Islet of Langerhans (tissue), 1 donor: ENCODE data around the gene FER.
A peak's percentile ranks its signal among the peaks of the same experiment; 100 is the strongest.
"Not testable (repeated sequence)": the region's sequence is repeated elsewhere in the genome, so short reads cannot be mapped to it uniquely, and the experiment has no call there.

ENCODE experiments used
- FAIRE-seq: peaks from one replicate; lab custom pipeline; 2011; peaks lifted over from hg19 to GRCh38; lab: Jason Lieb, UNC

Gene FER

DNA sequence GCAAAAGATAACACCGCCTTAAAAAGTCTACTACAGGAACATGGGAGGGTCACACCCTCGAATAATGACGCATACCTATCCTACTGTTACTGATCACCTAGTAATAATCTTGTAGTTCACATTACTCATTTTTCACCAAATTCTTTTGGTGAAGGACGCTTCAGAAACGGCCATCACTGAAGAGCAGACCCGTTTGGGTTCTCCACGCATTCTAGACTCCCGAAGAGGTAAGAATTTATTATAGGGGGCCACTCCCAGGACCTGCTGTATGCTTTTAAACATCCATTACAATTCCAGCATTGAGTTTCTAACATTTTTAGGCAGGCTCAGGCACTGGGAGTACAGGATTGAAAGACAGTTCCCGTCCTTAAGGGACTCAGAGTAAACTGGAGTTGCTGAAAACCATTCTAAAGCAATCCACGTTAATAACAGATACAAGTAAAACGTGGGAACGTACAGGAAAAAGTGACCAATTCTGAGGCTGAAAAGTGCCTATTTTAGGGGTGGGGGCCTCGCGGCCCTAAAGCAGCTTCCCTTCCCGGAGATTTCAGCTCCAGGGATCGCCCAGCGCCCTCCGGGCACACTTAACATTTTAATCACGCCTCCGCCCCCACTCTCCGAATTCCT lies at the start of gene FER:
FER (plus strand) TSS at position 124 of the 627 bp plus-strand sequence. CDS start 50,286 bp downstream, outside the sequence.
- peak; percentile 82 for FAIRE-seq

DNA sequence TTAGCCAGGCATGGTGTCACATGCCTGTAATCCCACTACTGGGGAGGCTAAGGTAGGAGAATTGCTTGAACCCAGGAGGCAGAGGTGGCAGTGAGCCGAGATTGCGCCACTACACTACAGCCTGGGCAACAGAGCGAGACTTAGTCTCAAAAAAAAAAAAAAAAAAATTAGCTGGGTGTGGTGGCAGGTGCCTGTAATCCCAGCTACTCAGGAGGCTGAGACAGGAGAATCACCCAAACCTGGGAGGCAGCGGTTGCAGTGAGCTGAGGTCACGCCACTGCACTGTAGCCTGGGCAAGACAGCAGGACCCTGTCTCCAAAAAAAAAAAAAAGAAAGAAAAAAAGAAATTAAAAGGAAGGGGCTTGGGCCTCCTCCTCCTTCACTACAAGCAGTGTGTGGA lies 47.3 kb upstream of the FER start:
- FAIRE-seq: not testable (repeated sequence)

DNA sequence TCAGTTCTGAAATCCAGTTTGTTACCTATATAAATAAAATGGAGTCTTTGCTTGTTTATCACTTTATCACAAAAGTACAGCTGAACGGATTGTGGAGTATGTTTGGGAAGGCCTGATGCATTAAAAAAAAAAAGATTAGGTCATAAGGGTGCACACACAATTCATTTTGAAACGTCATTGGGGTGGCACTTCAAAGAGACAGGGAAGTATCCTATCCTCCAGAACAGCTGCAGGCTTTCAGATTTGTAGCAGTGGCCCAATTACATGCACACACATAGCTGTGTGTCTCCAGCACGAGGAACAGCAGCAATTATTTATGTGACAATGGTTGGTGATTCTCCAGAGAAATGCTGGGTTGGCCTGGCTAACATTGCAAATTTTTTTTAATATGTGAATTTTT lies 46.8 kb upstream of the FER start:
- no peak for FAIRE-seq

DNA sequence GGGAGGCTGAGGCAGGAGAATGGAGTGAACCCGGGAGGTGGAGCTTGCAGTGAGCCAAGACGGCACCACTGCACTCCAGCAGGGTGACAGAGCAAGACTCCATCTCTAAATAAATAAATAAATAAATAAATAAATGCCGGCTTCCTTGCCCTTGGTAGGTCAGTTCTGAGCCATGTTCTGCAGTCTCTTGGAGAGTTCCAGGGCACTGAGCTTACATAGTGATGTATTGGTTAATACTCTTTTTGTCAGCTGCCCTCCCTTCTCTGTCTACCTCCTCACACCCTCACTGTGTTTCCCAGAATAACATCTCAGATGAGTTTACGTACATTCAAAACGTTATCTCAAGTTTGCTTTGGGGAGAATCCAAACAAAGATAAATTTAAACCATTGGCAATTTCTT lies 45.2 kb upstream of the FER start:
- FAIRE-seq: no peak

DNA sequence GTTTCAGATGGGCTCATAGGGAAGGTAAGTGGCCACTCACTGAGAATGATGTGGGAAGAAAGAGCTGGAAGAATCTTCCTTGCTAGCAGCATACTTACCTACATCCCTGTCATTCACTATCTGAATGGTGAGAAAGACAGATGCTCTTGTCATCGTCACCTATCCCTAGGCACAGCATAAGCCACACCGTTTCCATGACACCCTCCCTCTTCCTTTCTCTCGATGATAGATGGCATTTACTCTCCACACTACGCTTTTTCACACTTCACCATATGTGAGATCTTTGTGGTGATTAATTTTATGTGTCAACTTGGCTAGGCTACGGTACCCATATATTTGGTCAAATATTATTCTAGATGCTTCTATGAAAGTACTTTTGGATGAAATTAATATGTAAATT lies 44.4 kb upstream of the FER start:
- FAIRE-seq: no peak

DNA sequence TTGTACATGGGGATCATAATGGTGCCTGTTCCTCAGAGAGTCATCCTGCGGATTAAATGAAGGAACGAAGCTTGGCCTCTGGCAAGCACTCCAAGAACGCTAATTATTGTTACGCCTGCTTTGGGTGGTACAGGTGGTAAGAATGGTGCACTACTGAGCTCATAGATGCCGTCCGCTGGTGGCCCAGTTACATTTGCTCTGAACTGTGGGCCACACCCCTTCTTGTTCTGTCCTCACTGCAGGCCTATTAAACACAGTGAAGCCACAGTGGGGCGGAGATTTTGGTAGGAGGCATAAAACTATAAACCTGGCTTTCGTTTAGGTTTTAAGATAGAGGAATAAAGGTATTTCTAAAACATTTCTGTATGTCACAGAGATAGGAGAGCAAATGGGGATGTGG lies 40.6 kb upstream of the FER start:
- FAIRE-seq: no peak

DNA sequence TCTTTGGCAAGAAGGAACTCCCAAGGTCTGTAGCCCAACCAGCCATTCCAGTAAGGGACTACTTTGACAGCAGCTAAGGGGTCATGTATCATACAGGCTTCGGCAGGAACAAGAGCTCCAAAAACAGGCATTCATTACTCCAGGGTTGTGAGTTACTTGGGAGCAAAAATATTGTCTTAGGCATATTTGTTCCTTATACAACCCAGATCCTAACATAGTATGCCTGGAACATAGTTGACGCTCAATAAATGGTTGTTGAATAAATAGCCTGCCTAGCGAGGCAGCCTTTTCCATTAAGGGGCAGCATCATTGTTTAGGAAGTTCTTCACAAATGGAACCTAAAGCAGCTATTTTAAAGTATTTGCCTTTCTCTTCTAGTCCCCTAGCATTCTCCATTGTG lies 35.8 kb upstream of the FER start:
- FAIRE-seq: no peak

DNA sequence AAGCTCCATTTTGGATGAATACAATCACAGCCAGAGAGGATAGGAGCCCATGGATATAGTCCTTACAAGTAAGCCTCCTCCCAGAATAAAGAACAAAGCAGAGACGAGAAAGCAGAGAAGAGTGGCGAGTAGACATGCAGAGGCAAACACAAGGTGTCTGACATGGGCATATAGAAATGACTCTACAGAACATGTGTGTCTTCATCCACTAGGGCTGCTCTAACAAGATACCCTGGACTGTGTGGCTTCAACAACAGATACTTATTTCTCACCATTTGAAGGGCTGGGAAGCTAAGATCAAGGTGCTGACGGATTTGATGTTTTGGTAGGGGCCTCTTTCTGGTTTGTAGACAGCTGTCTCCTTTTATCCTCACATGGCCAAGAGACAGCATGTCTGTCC lies 32.3 kb upstream of the FER start:
- no peak for FAIRE-seq

DNA sequence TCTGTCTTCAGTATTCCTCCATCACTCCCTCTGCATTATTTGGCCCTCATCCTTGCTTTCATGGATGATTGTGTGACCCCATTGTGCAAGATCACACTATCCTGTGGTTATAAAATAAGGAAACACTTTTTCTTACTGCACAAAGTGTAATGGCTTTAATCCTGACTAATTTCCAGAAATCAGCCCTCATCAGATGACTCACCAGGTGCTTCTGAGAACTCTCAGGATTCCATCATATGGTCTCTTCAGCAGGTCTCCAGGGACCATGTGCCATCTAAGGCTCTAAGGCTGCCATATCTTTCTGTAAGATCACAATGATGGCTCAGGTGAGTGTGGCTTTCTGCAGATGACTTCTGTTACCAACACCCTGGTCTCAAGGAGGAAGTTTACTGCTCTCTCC lies 27.3 kb upstream of the FER start:
- FAIRE-seq: no peak

DNA sequence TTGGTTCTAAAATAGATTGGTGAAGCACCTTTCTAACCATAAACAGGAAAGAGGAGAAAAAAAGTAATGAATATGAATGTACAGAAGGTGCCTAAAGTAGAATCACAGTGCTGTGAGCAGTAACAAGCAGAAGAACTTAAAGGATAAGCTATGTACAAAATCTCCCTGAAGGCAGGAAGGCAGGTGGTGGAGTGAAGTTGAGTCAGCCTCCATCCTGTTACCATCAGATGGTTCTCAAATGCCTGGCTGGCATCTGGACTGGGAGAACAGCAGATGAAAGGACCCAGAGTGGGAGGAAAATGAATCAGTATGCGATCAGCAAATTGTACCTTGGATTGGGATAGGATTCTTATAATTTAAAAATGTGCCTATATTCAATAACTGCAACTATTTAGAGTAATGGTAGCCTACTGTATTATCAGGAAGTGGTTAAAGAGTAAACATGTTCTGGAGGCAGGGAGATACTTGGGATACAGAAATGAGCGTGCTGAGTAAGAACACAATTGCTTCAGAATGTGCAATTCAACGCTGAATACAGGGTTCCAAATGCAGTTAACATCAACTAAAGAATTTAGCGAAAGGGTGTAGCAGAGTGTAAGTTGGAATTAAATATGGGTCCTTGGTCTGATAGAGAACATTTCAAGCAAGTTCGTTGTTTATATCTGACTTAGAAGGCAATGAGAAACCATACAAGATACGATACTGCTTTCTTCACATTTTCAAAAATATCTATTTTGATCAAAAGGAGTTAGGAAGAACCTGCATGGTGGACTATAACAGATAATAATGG lies 21.1 kb upstream of the FER start:
- FAIRE-seq: no peak

DNA sequence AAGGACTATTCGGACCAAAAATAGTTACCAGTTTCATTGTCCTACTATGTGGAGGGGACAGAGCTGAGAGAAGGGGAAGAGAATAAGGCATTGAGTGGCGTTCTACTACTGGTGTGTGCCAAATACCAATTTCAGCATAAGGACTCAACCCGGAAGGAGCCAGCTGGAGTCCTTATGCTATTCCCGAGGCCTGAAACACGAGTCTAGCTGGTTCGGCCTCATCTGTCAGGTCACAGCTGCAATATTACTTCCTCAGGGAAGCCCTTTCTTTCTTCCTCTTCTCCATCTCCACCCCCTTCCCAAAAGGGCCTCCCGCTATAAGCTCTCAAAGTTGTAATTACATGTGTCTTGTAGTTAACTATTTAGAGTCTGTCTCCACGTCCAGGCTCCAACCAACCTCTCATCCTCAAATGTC lies 20.5 kb upstream of the FER start:
- no peak for FAIRE-seq

DNA sequence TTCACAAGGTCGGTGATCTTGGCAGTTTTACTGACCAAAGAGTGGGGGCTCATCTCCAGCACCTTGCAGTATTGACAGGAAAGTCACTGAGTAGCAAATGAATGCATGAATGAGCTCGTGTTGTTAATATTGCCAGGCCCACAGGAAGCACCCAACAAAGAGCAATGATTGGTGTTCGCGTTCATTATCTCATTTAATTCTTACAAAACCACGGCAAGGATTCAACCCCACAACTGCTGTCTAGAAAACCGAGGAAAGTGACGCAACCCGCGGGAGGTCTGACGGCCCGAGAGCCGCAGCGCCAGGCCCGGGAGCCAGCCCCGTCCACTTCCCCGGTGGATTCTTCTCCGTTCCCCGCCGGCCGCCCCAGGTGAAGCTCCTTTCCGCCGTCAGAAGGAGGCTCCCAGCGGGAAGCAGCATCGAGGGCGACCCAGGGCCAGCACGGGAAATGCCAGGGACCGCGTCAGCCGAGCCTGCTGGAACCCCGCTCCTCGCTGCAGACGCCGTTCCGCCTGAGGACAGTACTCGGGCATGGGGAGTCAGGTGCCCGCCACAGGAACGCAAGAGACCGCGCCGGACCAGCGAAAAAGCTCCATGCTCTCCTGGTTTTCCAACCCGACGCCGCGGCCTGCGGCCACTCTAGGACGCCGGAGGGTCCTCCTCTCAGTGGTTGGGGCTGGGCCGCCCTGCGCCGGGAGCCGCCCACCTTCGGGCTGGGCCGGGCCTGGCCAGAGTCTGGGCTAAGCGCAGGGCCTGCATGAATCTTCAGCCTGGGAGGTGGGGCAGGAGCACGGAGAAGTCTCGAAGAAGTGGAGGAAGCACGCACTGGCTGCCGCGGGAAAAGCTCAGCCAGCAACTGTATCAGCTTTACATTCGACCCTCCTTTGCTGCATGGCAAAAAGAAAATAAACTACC lies 19.8 kb upstream of the FER start:
- no peak for FAIRE-seq

DNA sequence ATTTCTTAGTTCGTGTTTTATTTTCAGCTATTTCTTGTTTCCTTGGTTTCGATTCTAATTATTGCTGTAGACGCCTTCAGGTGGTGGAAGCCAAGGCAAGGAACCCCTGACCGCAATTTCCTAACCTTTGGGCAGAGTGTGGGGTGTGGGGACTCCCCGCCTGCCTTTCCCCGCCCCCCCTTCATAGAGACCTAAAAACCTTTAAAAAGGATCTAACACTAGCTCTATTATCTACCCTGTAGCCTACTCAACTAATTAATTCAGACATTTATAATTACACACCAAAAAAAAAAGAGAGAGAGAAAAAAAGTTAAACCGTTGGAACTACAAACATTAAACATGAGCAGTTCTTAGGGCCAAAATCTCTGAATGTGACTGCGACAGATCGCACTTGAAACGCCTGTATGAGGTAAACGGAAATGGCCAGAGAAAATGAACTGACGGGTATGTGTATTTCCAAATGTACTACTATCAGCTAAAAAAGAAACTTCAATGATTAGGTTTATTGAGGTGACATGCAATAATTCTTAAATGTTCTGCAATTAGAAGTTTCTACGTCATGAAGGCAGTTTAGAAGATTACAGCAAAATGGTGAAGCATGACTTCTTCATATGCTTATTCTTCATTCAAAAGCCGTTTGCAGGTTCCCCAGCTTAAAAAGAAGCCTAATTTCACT lies 19.0 kb upstream of the FER start:
- FAIRE-seq: no peak

DNA sequence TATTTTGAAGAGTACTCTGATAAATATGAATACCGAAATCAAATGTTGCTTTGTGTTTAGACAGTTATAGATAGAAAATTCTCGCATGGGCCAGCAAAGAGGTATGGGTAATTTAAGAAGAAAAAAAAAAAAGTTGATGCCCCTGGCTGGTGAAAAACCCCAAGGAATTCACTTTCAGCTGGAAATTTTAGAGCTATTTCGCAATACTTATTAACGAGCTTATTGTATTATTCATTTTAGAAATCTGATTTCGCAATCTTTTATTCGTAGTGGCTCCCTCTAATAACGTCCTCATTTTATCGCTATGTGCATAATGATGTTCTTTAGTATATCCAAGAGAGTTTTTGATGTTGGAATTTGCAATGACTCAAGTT lies 18.5 kb upstream of the FER start:
- FAIRE-seq: no peak

DNA sequence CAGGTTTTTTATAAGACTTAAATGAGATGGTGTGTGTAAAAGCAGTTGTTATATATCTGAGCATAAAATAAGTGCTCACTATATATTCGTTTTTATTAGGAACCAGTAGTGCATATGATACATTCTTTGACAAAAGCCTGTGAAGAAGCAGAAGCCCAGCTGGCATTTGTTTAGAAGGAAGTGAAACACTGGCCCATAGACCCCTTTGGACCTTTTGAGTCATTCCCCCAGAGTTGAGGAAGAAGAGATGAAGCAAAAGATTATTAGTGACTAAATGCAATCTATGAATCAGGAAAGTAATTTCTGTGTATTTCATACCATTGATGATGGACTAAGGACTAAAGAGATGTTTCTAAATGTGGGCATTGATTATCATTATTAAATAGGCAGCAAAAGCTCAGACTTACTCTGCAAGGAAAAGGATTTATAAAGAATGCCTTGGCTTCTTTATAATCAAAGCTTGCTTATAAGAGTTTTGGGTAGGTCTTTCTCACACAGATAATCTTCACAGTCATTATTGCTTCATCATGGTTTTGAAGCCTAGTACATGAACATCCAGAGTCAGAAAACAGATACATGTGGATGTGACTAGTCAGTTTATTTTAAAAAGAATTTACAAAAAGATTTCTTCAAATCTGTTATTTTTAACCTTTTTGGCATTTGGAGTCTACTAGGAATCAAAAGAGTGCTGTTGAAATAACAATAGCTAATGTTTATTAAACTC lies 16.9 kb upstream of the FER start:
- FAIRE-seq: no peak

DNA sequence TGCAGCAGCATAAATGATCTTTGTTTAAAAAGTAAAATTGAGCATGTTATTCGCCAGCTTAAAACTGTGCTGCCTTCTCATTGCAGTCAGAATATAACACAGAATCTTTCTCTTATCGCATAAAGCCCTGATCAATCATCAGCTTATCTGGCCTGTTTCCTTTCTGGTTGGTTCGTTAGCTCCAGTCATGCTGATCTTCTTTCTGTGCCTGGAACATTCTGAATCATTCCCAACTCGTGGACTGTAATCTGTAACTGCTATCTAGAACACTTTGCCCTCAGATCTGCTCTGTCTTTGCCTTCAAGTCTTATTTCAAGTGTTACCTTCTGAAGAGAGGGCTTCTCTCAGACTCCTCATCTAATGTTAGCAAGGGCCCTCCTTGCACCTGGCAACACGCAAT lies 11.9 kb upstream of the FER start:
- FAIRE-seq: peak; percentile 79

DNA sequence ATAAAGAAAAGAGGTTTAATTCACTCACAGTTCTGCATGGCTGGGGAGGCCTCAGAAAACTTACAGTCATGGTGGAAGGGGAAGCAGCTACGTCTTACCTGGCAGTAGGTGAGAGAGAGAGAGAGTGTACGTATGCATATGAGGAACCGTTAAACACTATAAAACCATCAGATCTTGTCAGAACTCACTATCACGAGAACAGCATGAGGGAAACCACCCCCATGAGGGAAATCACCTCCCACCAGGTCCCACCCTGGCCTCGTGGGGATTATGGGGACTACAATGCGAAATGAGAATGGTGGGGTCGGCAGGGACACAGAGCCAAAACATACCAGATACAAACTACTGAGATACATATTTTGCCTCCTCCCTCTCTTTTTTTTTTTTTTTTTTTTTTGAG lies 10.8 kb upstream of the FER start:
- FAIRE-seq: no peak

DNA sequence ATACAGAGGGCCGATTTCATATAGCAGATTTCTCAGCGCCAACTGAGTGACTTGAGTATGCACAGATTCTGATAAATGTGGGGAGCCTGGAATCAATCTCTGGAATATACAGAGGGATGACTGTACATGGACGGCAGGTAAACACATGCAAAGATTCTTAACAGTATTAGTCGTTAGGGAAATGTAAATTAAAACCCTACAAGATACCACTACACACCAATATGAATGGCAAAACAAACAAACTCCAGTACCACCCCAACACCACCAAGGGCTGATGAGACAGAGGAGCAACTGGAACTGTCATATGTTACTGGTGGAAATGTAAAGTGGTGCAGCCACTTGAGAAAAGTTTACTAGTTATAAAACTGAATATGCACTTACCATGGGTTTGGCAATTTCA lies 8.3 kb upstream of the FER start:
- no peak for FAIRE-seq

DNA sequence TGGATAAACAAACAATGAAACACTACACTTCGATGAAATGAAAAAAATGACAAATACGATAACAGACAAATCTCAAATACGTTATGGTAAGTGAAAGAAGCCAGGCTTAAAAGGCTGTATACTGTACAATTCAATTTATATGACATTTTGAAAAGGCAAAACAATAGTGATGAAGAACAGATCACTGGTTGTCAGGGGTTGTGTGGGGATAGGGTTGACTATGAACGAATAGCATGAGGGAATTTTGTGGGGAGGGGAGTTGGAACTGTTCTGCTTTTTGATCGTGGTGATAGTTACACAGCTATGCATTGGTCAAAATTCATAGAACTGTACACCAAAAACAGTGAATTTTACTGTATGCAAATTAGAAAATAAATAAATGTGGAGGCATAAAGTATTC lies 7.8 kb upstream of the FER start:
- no peak for FAIRE-seq

DNA sequence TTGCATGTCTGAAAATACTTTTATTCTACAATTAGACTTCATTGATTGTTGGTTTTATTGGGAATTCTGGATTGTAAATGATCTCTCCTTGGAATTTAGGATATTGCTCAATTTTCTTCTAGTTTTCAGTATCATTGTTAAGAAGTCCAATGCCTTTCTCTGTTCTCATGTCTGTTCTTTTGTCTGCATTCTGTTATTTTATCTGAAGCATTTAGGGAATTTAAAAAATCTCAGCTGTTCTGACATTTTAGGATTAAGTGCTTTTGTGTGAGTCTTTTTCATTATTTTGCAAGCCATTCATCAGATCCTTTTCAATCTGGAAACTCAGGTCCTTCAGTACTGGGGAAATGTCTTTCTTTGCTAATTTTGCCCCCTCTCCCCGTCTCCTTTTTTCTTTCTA lies 4.4 kb upstream of the FER start:
- FAIRE-seq: no peak

DNA sequence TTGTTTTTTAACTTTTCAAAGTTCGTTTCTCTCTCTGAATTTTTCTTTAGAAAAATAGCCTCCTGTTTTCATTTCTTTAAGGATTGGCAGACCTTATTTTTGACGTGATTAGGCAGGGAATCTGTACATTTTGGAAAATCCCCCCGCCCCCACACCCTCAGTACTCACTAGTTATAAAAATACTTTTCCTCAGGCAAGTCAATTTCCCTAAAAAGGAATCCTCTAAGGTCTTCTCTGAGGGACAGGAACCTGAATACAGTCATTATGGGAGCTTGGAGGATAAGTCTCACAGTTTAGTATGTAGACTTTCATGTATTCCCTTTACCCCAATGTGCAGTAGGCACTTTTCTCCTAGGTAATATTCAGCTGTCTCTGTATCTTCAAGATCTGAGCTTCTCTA lies 3.9 kb upstream of the FER start:
- no peak for FAIRE-seq
